Stimulated activated CD8-positive, alpha-beta memory T cell treated with anti-CD3 and anti-CD28 coated beads, Interleukin-7, amount 100 ng/mL, for 1 hour (primary cell): ENCODE measurements around the gene ADSS1.

Experiments
- DNase-seq, 2 donors: peaks; one replicate each; pipeline ENCODE4 v3.0.0-alpha.2; 2020; ENCODE audit warnings: low read depth in 2 of 2

ADSS1 gene

GRCh38 chr14:104734051-104734587 is 10.1 kb downstream of the ADSS1 start:
- DNase-seq: no peak

- no peak for DNase-seq
Measured at GRCh38 chr14:104734601-104734990, 10.6 kb downstream of the ADSS1 start.

- DNase-seq: no peak
Measured at GRCh38 chr14:104734991-104735779, 11.2 kb downstream of the ADSS1 start.

- no peak for DNase-seq
Measured at GRCh38 chr14:104735830-104736642, 12.0 kb downstream of the ADSS1 start.

GRCh38 chr14:104738375-104739019 is 14.5 kb downstream of the ADSS1 start:
- no peak for DNase-seq

GRCh38 chr14:104739026-104739425 is 15.0 kb downstream of the ADSS1 start:
- no peak for DNase-seq

- DNase-seq: no peak
Measured at GRCh38 chr14:104739546-104740516, 15.8 kb downstream of the ADSS1 start.

GRCh38 chr14:104741108-104741802 is 17.2 kb downstream of the ADSS1 start:
- DNase-seq: no peak

- DNase-seq: no peak
Measured at GRCh38 chr14:104741803-104742251, 17.8 kb downstream of the ADSS1 start.

GRCh38 chr14:104742586-104743455 is 18.8 kb downstream of the ADSS1 start:
- no peak for DNase-seq

GRCh38 chr14:104743461-104744380 is 19.7 kb downstream of the ADSS1 start:
- no peak for DNase-seq

GRCh38 chr14:104744484-104744883 is 20.5 kb downstream of the ADSS1 start:
- DNase-seq: no peak

GRCh38 chr14:104745431-104745830 is 21.4 kb downstream of the ADSS1 start:
- no peak for DNase-seq

- DNase-seq: no peak
Measured at GRCh38 chr14:104746071-104746545, 22.1 kb downstream of the ADSS1 start.

GRCh38 chr14:104746934-104747481 is 23.0 kb downstream of the ADSS1 start:
- DNase-seq: no peak

- DNase-seq: no peak
Measured at GRCh38 chr14:104747876-104748275, 23.8 kb downstream of the ADSS1 start.

GRCh38 chr14:104749111-104749649 is 25.2 kb downstream of the ADSS1 start:
- DNase-seq: no peak
